Tibial nerve (tissue), 4 donors: Measurements from ENCODE around the gene HTR5A. TPM values are rescaled to one million over a fixed set of nuclear protein-coding genes. Genes with fewer than 3 reads are reported as not detected.

Experiments
- DNase-seq, 2 donors: peaks; one replicate each; pipeline ENCODE4 v3.0.0-alpha.2; 2019; ENCODE audit warnings: low spot score in 2 of 2
- H3K27ac ChIP-seq, 4 donors: fragments of 200-600 bp; sonication (generic) in 3 of 4; one replicate each; pipeline ENCODE4 v1.5.1; 2017 to 2019; ENCODE audit warnings: mild to moderate bottlenecking in 1 of 4
- H3K27me3 ChIP-seq, 2 donors: fragments of 200-600 bp; sonication (generic) in 1 of 2; one replicate each; pipeline versions ENCODE4 v1.5.1 to v1.6.0; 2017 to 2019
- H3K36me3 ChIP-seq, 3 donors: fragments of 200-600 bp; sonication (generic); one replicate each; pipeline ENCODE4 v1.5.1; 2018 to 2019
- H3K4me1 ChIP-seq, 4 donors: fragments of 200-600 bp; sonication (generic) in 3 of 4; one replicate each; pipeline ENCODE4 v1.5.1; 2017 to 2019
- H3K4me3 ChIP-seq, 4 donors: fragments of 200-600 bp; sonication (generic) in 3 of 4; one replicate each; pipeline ENCODE4 v1.5.1; 2017 to 2019; ENCODE audit warnings: mild to moderate bottlenecking in 1 of 4, moderate library complexity in 1 of 4
- H3K9me3 ChIP-seq, 4 donors: fragments of 200-600 bp; sonication (generic) in 3 of 4; one replicate each; pipeline ENCODE4 v1.5.1; 2017 to 2019
- CTCF ChIP-seq, 5 experiments: fragments of 200-600 bp in 3 of 5; fragments of 450-650 bp in 2 of 5; sonication (generic) in 3 of 5; IDR thresholded peaks; one replicate each; pipeline ENCODE4 v1.5.1; 2016 to 2019; ENCODE audit warnings: antibody characterized with exemption in 5 of 5, mild to moderate bottlenecking in 3 of 5, moderate library complexity in 2 of 5
- EP300 ChIP-seq, 2 donors: sonication (generic); formaldehyde crosslinking; IDR thresholded peaks; one replicate each; pipeline ENCODE4 v1.6.1; 2017; ENCODE audit warnings: antibody characterized with exemption in 2 of 2, mild to moderate bottlenecking in 1 of 2
- POLR2A ChIP-seq, 2 donors: fragments of 450-650 bp; IDR thresholded peaks; one replicate each; pipeline ENCODE4 v1.6.1; 2017; ENCODE audit warnings: antibody characterized with exemption in 2 of 2, mild to moderate bottlenecking in 2 of 2, moderate library complexity in 2 of 2
- WGBS, 2 donors: methylation state at CpG; one replicate each; pipeline ENCODE4 v1.1.5; 2018; 5-methylcytosine and 5-hydroxymethylcytosine counted together
- total RNA-seq, 4 donors: library from RNA; depleted of rRNA; stranded (reverse); fragments of >200 nt; gene quantifications; one replicate each; pipeline ENCODE4 v1.1.0, GENCODE V29; 2016

The HTR5A gene
- total RNA-seq, 4 donors from 2014 or later: not detected

DNA sequence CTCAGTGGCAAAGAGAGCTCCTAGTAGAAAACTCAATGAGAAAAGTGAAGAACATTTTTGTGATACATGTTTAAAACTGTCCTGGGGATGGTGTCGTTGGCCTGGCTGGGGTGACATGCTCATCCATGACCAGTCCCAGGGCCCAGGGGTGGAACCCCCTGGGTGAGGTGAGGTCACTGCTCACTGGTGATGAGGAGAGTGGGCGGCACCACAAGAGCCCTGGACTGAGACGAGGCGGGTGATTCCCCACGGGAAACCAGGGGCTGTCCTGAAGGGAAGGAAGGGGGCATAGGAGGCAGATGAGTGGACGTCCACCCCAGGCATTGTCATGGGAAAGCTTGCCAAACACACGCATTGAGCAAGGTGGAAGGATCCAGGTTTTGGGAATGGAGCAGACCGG, 54.6 kb downstream of the HTR5A start:
- no peak overlapping the region for H3K4me3 ChIP-seq
- H3K4me1 ChIP-seq: no peaks in the 10 kb centered on the region
- H3K27me3 ChIP-seq: no peaks in the 10 kb centered on the region
- 66 to 85% methylated on average over 8 of the region's 8 CpGs for WGBS, 2 donors
- DNase-seq: no peak
- H3K9me3 ChIP-seq: peaks cover 0 to 16% (median 0%) of the 10 kb centered on the region in 4 donors
- TF ChIP-seq CTCF (IDR thresholded peaks at IDR 0.05) (no peak), POLR2A (IDR thresholded peaks at IDR 0.05) (no peak), EP300 (IDR thresholded peaks at IDR 0.05) (no peak)
- H3K36me3 ChIP-seq: no peaks in the 10 kb centered on the region
- no peak overlapping the region for H3K27ac ChIP-seq

DNA sequence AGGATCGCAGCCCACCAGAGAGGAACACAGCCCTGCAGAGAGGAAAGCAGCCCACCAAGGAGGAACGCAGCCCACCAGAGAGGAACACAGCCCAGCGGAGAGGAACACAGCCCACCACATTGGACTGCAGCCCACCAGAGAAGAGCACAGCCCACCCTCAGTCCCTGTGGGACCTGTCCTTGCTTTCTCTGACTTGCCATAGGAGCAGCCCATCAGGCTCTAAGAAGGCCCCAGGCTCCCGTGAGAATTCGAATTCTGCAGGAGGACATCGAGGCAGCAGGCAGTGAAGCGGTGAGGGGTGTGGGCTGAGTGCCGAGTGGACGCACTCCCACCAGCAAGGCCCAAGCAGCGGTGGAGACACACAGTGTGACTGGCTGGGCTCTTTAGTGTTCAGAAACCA, 59.1 kb downstream of the HTR5A start:
- TF ChIP-seq POLR2A (IDR thresholded peaks at IDR 0.05) (no peak), CTCF (IDR thresholded peaks at IDR 0.05) (no peak), EP300 (IDR thresholded peaks at IDR 0.05) (no peak)
- H3K27me3 ChIP-seq: no peaks in the 10 kb centered on the region
- no peak for DNase-seq
- H3K4me3 ChIP-seq: no peak overlapping the region
- H3K9me3 ChIP-seq: no peaks in the 10 kb centered on the region
- H3K27ac ChIP-seq: no peak overlapping the region
- WGBS, 2 donors: 89 to 90% methylated on average over 10 of the region's 10 CpGs
- H3K36me3 ChIP-seq: no peaks in the 10 kb centered on the region
- no peaks in the 10 kb centered on the region for H3K4me1 ChIP-seq

DNA sequence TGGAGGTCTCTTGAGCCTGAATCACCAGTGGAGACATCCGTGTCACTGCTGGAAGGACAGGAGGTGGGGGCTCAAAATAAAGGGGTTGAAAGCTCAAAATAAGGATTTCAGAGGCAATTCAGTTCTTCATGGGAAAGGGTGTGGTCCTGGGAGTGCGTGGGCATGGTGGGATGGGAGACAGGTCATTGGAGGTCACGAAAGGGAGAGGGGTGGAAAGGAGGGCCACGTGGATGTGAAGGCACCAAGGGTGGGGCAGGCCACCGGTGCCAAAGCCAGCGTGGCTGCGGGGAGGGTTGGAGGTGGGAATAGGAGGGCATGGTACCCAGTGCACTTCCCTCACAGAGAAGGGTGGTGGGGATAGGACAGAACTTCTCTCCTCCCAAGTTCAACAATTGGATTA, 59.7 kb downstream of the HTR5A start:
- 80 to 84% methylated on average over 7 of the region's 7 CpGs for WGBS, 2 donors

DNA sequence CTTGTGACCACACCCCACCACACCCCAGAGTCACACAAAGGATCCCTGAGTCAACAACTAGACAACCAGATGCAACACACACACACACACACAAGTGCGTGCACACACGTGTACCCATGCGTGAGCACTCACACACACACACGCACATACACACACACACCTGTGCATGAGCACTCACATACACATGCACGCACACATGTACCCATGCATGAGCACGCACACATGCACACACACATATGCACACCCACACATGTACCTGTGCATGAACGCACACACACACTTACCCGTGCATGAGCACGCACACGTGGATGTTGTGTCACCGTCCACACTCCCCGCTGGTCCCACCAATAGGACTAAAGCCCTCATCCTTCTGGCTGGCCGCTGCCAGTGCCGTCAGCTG, 60.4 kb downstream of the HTR5A start:
- TF ChIP-seq EP300 (IDR thresholded peaks at IDR 0.05): no peak
- no peak for TF ChIP-seq CTCF (IDR thresholded peaks at IDR 0.05)
- no peak for TF ChIP-seq POLR2A (IDR thresholded peaks at IDR 0.05)
- 90 to 98% methylated on average over 10 to 14 of the region's 14 CpGs for WGBS, 2 donors

More for the DNA sequence above, 59.7 kb downstream of the HTR5A start:
- no peaks in the 10 kb centered on the region for H3K27me3 ChIP-seq
- DNase-seq: no peak
- TF ChIP-seq POLR2A (IDR thresholded peaks at IDR 0.05): no peak
- TF ChIP-seq EP300 (IDR thresholded peaks at IDR 0.05): no peak
- no peak for TF ChIP-seq CTCF (IDR thresholded peaks at IDR 0.05)
- no peak overlapping the region for H3K27ac ChIP-seq
- H3K4me1 ChIP-seq: no peaks in the 10 kb centered on the region
- no peaks in the 10 kb centered on the region for H3K36me3 ChIP-seq
- no peaks in the 10 kb centered on the region for H3K9me3 ChIP-seq
- H3K4me3 ChIP-seq: no peak overlapping the region

DNA sequence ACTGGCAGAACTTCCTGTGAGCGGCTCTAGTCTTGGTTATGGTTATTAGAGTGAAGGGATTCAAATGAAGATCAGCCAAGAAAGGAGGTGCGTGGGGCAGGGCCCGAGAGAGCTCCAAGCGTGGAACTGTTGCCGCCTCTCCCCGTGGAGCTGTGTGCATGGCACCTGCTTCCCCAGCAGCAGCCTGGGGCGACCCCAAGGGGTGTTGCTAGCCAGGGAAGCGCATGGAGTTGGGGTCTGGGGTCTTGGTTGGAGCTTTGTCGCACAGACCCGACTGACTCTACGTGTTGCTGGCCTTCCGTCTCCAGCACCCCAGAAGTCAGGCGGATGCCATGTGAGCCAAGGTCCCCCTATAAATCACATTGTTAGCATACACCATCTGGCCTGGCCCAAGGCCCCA, 61.0 kb downstream of the HTR5A start:
- TF ChIP-seq POLR2A (IDR thresholded peaks at IDR 0.05) (no peak), CTCF (IDR thresholded peaks at IDR 0.05) (no peak), EP300 (IDR thresholded peaks at IDR 0.05) (no peak)
- H3K36me3 ChIP-seq: no peaks in the 10 kb centered on the region
- H3K27ac ChIP-seq: no peak overlapping the region
- no peak for DNase-seq
- WGBS, 2 donors: 89 to 90% methylated on average over 13 of the region's 13 CpGs
- H3K4me1 ChIP-seq: no peaks in the 10 kb centered on the region
- H3K9me3 ChIP-seq: peaks cover 0 to 2% (median 0%) of the 10 kb centered on the region in 4 donors
- no peak overlapping the region for H3K4me3 ChIP-seq
- no peaks in the 10 kb centered on the region for H3K27me3 ChIP-seq

More for the DNA sequence above, 60.4 kb downstream of the HTR5A start:
- Histone ChIP-seq H3K36me3 (no peaks in the 10 kb centered on the region), H3K4me1 (no peaks in the 10 kb centered on the region), H3K27ac (no peak overlapping the region), H3K4me3 (no peak overlapping the region), H3K27me3 (no peaks in the 10 kb centered on the region), H3K9me3 (no peaks in the 10 kb centered on the region)
- DNase-seq: no peak
